Thymus (tissue), 11 donors: ENCODE measurements around the gene SLC35E1. TPM values are rescaled to one million over a fixed set of nuclear protein-coding genes. Genes with fewer than 3 reads are reported as not detected.

Experiments
- DNase-seq, 9 donors: peaks; one replicate each; pipeline ENCODE4 v3.0.0-alpha.2; 2013; ENCODE audit warnings: low spot score in 9 of 9, low read depth in 6 of 9, missing footprints in 1 of 9
- H3K27ac ChIP-seq, 2 donors: one replicate each; pipeline ENCODE4 v1.5.1; 2013; ENCODE audit warnings: control low read depth in 1 of 2, low read depth in 1 of 2, low read length in 1 of 2, mild to moderate bottlenecking in 1 of 2, moderate library complexity in 1 of 2
- H3K27me3 ChIP-seq, 2 donors: one replicate each; pipeline ENCODE4 v1.5.1; 2013; ENCODE audit warnings: low read length in 1 of 2; ENCODE audit not compliant: control insufficient read depth in 2 of 2, insufficient read depth in 1 of 2
- H3K36me3 ChIP-seq, 2 donors: one replicate each; pipeline ENCODE4 v1.5.1; 2013; ENCODE audit warnings: low read length in 1 of 2, mild to moderate bottlenecking in 1 of 2, moderate library complexity in 1 of 2; ENCODE audit not compliant: control insufficient read depth in 2 of 2, insufficient read depth in 2 of 2
- H3K4me1 ChIP-seq, 2 donors: one replicate each; pipeline ENCODE4 v1.5.1; 2013; ENCODE audit warnings: low read length in 2 of 2; ENCODE audit not compliant: control insufficient read depth in 2 of 2, insufficient read depth in 2 of 2
- H3K4me3 ChIP-seq, 2 donors: one replicate each; pipeline ENCODE4 v1.5.1; 2013; ENCODE audit warnings: low read length in 2 of 2, control low read depth in 1 of 2, mild to moderate bottlenecking in 1 of 2
- H3K9me3 ChIP-seq, 2 donors: one replicate each; pipeline ENCODE4 v1.5.1; 2013; ENCODE audit warnings: low read length in 1 of 2, mild to moderate bottlenecking in 1 of 2; ENCODE audit not compliant: control insufficient read depth in 2 of 2, insufficient read depth in 1 of 2
- WGBS: extraction: QIAGEN DNeasy Blood & Tissue Kit; methylation state at CpG from one replicate; pipeline ENCODE4 v1.1.7; 2013; 5-methylcytosine and 5-hydroxymethylcytosine counted together
- polyA plus RNA-seq: library from polyadenylated mRNA; stranded (reverse); fragments of 200-250 nt; gene quantifications from one replicate; pipeline ENCODE4 v1.2.3, GENCODE V29; 2013
- total RNA-seq: library from RNA; stranded (reverse); fragments of 120-200 nt; gene quantifications from one replicate; pipeline ENCODE4 v1.2.4, GENCODE V29; 2013
- donor health status: healthy.

Gene SLC35E1
- total and polyA plus RNA-seq, 2 donors, result 13.1 to 31.3 TPM

- Histone ChIP-seq H3K36me3 (peaks cover 86 to 98% of the 10 kb centered on the region in 2 donors), H3K9me3 (peaks cover 0 to 1% of the 10 kb centered on the region in 2 donors), H3K4me1 (no peaks in the 10 kb centered on the region), H3K27ac (no peak overlapping the region), H3K27me3 (no peaks in the 10 kb centered on the region), H3K4me3 (no peak overlapping the region)
- peak in 4 of 9 donors; percentile 9 to 51 (median 38) for DNase-seq
- 97% methylated on average over 12 of the region's 12 CpGs for WGBS
Measured at GRCh38 chr19:16527971-16528521, 44.2 kb downstream of the SLC35E1 start.

GRCh38 chr19:16527334-16527935 lies 44.8 kb downstream of the SLC35E1 start:
- H3K4me1 ChIP-seq, result no peaks in the 10 kb centered on the region

GRCh38 chr19:16525751-16526481 lies 46.3 kb downstream of the SLC35E1 start:
- Histone ChIP-seq H3K36me3 (peaks cover 83 to 98% of the 10 kb centered on the region in 2 donors), H3K9me3 (peaks cover 0 to 1% of the 10 kb centered on the region in 2 donors), H3K27ac (no peak overlapping the region), H3K4me1 (no peaks in the 10 kb centered on the region), H3K4me3 (no peak overlapping the region), H3K27me3 (no peaks in the 10 kb centered on the region)
- WGBS, result 99% methylated on average over 29 of the region's 29 CpGs
- no peak for DNase-seq

More at GRCh38 chr19:16527334-16527935, 44.8 kb downstream of the SLC35E1 start:
- Histone ChIP-seq H3K27me3 (no peaks in the 10 kb centered on the region), H3K27ac (no peak overlapping the region), H3K36me3 (peaks cover 86 to 98% of the 10 kb centered on the region in 2 donors), H3K4me3 (no peak overlapping the region), H3K9me3 (peaks cover 0 to 1% of the 10 kb centered on the region in 2 donors)
- no peak for DNase-seq
- whole genome bisulfite sequencing, result 89% methylated on average over 14 of the region's 14 CpGs

GRCh38 chr19:16524991-16525734 lies 47.1 kb downstream of the SLC35E1 start:
- WGBS, result 98% methylated on average over 54 of the region's 54 CpGs
- no peak for DNase-seq
- no peaks in the 10 kb centered on the region for H3K27me3 ChIP-seq
- H3K36me3 ChIP-seq, result peaks cover 83 to 98% of the 10 kb centered on the region in 2 donors
- no peak overlapping the region for H3K4me3 ChIP-seq
- H3K9me3 ChIP-seq, result peaks cover 0 to 1% of the 10 kb centered on the region in 2 donors
- H3K4me1 ChIP-seq, result no peaks in the 10 kb centered on the region
- H3K27ac ChIP-seq, result no peak overlapping the region

GRCh38 chr19:16522559-16523377 lies 49.4 kb downstream of the SLC35E1 start:
- Histone ChIP-seq H3K4me3 (no peak overlapping the region), H3K27me3 (no peaks in the 10 kb centered on the region), H3K36me3 (peaks cover 87 to 99% of the 10 kb centered on the region in 2 donors), H3K9me3 (no peaks in the 10 kb centered on the region), H3K27ac (no peak overlapping the region), H3K4me1 (no peaks in the 10 kb centered on the region)
- no peak for DNase-seq
- 98% methylated on average over 25 of the region's 25 CpGs for WGBS

GRCh38 chr19:16521715-16522289 lies 50.4 kb downstream of the SLC35E1 start:
- Histone ChIP-seq H3K27ac (no peak overlapping the region), H3K4me1 (peaks cover 0 to 3% of the 10 kb centered on the region in 2 donors), H3K27me3 (no peaks in the 10 kb centered on the region), H3K4me3 (no peak overlapping the region), H3K36me3 (peaks cover 87 to 97% of the 10 kb centered on the region in 2 donors), H3K9me3 (no peaks in the 10 kb centered on the region)
- WGBS, result 97% methylated on average over 10 of the region's 10 CpGs
- DNase-seq, result no peak

- H3K36me3 ChIP-seq, result peaks cover 83 to 90% of the 10 kb centered on the region in 2 donors
- DNase-seq, result no peak
- WGBS, result 98% methylated on average over 18 of the region's 18 CpGs
- no peak overlapping the region for H3K4me3 ChIP-seq
- no peaks in the 10 kb centered on the region for H3K9me3 ChIP-seq
- peaks cover 0 to 3% of the 10 kb centered on the region in 2 donors for H3K4me1 ChIP-seq
- no peaks in the 10 kb centered on the region for H3K27me3 ChIP-seq
- H3K27ac ChIP-seq, result no peak overlapping the region
Measured at GRCh38 chr19:16520986-16521624, 51.1 kb downstream of the SLC35E1 start.
